OCI-LY7 (cell line): ENCODE results near the gene KCNN1. TPM values are rescaled to one million over a fixed set of nuclear protein-coding genes. Genes with fewer than 3 reads are reported as not detected.

Source experiments
- BruUV-seq: library from RNA; stranded (reverse); fragments of 400-500 nt; replicated peaks from 2 replicates; lab custom pipeline; 2021; lab: Mats Ljungman, UMichigan
- CTCF ChIA-PET: fragments of 300-600 bp; sonication (Branson Sonifier 250); formaldehyde crosslinking; loops from one replicate; lab custom pipeline; 2022; ENCODE audit warnings: antibody characterized with exemption; ENCODE audit not compliant: unreplicated experiment; lab: Charles Lee
- POLR2A ChIA-PET: fragments of 300-600 bp; sonication (Branson Sonifier 250); formaldehyde crosslinking; loops from one replicate; lab custom pipeline; 2022; ENCODE audit warnings: antibody characterized with exemption; lab: Charles Lee
- DNase-seq: peaks from one replicate; pipeline ENCODE4 v3.0.0-alpha.2; 2015; ENCODE audit warnings: low spot score
- H2AFZ ChIP-seq: fragments of 200-600 bp; sonication (generic), shearing (Covaris generic); 2 replicates; pipeline ENCODE4 v1.6.1; 2014; ENCODE audit warnings: mild to moderate bottlenecking, antibody characterized with exemption, low read length, moderate library complexity
- H3K27ac ChIP-seq: fragments of 200-600 bp; sonication (generic); 2 replicates; pipeline ENCODE4 v1.5.1; 2014; ENCODE audit warnings: mixed run types, low read depth, mild to moderate bottlenecking, moderate library complexity, low read length, inconsistent platforms; ENCODE audit not compliant: poor library complexity, severe bottlenecking
- H3K36me3 ChIP-seq: fragments of 200-600 bp; sonication (generic); 2 replicates; pipeline ENCODE4 v1.6.1; 2014; ENCODE audit warnings: mild to moderate bottlenecking, antibody characterized with exemption, low read length, moderate library complexity, mixed read lengths; ENCODE audit not compliant: insufficient read depth
- H3K4me1 ChIP-seq: fragments of 200-600 bp; sonication (generic); 2 replicates; pipeline ENCODE4 v1.5.1; 2014; ENCODE audit warnings: mild to moderate bottlenecking, low read length; ENCODE audit not compliant: insufficient read depth, poor library complexity, severe bottlenecking
- H3K4me2 ChIP-seq: fragments of 200-600 bp; sonication (generic); 2 replicates; pipeline ENCODE4 v1.6.1; 2014; ENCODE audit warnings: mild to moderate bottlenecking, low read length
- H3K4me3 ChIP-seq: fragments of 200-600 bp; sonication (generic); 2 replicates; pipeline ENCODE4 v1.5.1; 2014; ENCODE audit warnings: mild to moderate bottlenecking, low read depth, low read length; ENCODE audit not compliant: poor library complexity, severe bottlenecking
- H3K79me2 ChIP-seq: fragments of 200-600 bp; sonication (generic); 2 replicates; pipeline ENCODE4 v1.6.1; 2016; ENCODE audit warnings: low read depth, mild to moderate bottlenecking, low read length, moderate library complexity, mixed read lengths; ENCODE audit not compliant: insufficient read depth
- H3K9me2 ChIP-seq: fragments of 200-600 bp; sonication (generic); 2 replicates; pipeline ENCODE4 v1.6.1; 2016; ENCODE audit warnings: mild to moderate bottlenecking, low read length, mixed read lengths; ENCODE audit not compliant: insufficient read depth
- H3K9me3 ChIP-seq: fragments of 200-600 bp; sonication (generic); 2 replicates; pipeline ENCODE4 v1.6.1; 2014; ENCODE audit warnings: mild to moderate bottlenecking, mixed run types, low read length, mixed read lengths
- H4K20me1 ChIP-seq: fragments of 200-600 bp; sonication (generic); 2 replicates; pipeline ENCODE4 v1.6.1; 2014; ENCODE audit warnings: mild to moderate bottlenecking, antibody characterized with exemption, low read length, moderate library complexity, mixed read lengths; ENCODE audit not compliant: insufficient read depth
- CTCF ChIP-seq: fragments of 200-600 bp; sonication (generic); conservative IDR thresholded peaks from 2 replicates; pipeline ENCODE4 v1.5.1; 2014; ENCODE audit warnings: mild to moderate bottlenecking, antibody characterized with exemption, low read length, moderate library complexity, mixed read lengths
- EZH2phosphoT487 ChIP-seq: fragments of 200-600 bp; sonication (generic); IDR thresholded peaks from 2 replicates; pipeline ENCODE4 v1.6.1; 2018; ENCODE audit warnings: low read depth, borderline replicate concordance, mild to moderate bottlenecking, mixed run types, antibody characterized with exemption, low read length, moderate library complexity, mixed read lengths
- intact Hi-C: fragments of 100-400 bp; cut with micrococcal nuclease; formaldehyde crosslinking; loops from one replicate; pipeline ENCODE4 v1.10.0; 2022; ENCODE audit not compliant: unreplicated experiment
- total RNA-seq, 2 experiments: library from RNA; depleted of rRNA in 1 of 2; stranded (reverse); fragments of >200 nt in 1 of 2; shearing (Covaris generic) in 1 of 2; gene quantifications; 2 replicates each; pipeline ENCODE4 v1.2.3, GENCODE V29; 2014 to 2022

The KCNN1 gene
- total RNA-seq, 2 experiments from 2014 or later = 0.57 to 1.1 TPM

GRCh38 chr19:17977488-17977887, 10.6 kb downstream of the KCNN1 start:
- CTCF ChIA-PET = no interaction called here

GRCh38 chr19:17981611-17982010, 14.7 kb downstream of the KCNN1 start:
- Histone ChIP-seq H4K20me1 (no peaks in the 10 kb centered on the region), H3K27ac (no peak overlapping the region), H3K79me2 (no peaks in the 10 kb centered on the region), H3K9me3 (no peaks in the 10 kb centered on the region), H3K9me2 (no peaks in the 10 kb centered on the region), H3K4me1 (peaks cover 13% of the 10 kb centered on the region), H3K4me2 (no peak overlapping the region), H3K36me3 (no peaks in the 10 kb centered on the region), H3K4me3 (no peak overlapping the region), H2AFZ (no peak overlapping the region)
- POLR2A ChIA-PET = no interaction called here
- no peak for DNase-seq
- CTCF ChIA-PET = no interaction called here
- TF ChIP-seq EZH2phosphoT487 = no peak
- no peak for TF ChIP-seq CTCF
- BruUV-seq = no TSS peak
- intact Hi-C loops = no loop called here

More at GRCh38 chr19:17977488-17977887, 10.6 kb downstream of the KCNN1 start:
- H3K9me2 ChIP-seq = no peaks in the 10 kb centered on the region
- TF ChIP-seq CTCF (no peak), EZH2phosphoT487 (no peak)
- no peaks in the 10 kb centered on the region for H3K9me3 ChIP-seq
- peaks cover 13% of the 10 kb centered on the region for H3K4me1 ChIP-seq
- H3K79me2 ChIP-seq = no peaks in the 10 kb centered on the region
- POLR2A ChIA-PET = interaction anchor here (0.7 kb wide), 1 partner anchor 11 kb away, joined by 4 read pairs; the partner anchor contains the start of gene KCNN1
- intact Hi-C loops = no loop called here
- H2AFZ ChIP-seq = no peak overlapping the region
- no peaks in the 10 kb centered on the region for H3K36me3 ChIP-seq
- no peak overlapping the region for H3K4me2 ChIP-seq
- H3K27ac ChIP-seq = no peak overlapping the region
- H4K20me1 ChIP-seq = no peaks in the 10 kb centered on the region
- DNase-seq = no peak
- no TSS peak for BruUV-seq
- no peak overlapping the region for H3K4me3 ChIP-seq

- no peaks in the 10 kb centered on the region for H3K9me2 ChIP-seq
- BruUV-seq = no TSS peak
These were observed 15.5 kb downstream of the KCNN1 start for GRCh38 chr19:17982430-17982829.

More at GRCh38 chr19:17982430-17982829, 15.5 kb downstream of the KCNN1 start:
- Histone ChIP-seq H3K4me3 (no peak overlapping the region), H2AFZ (no peak overlapping the region), H3K36me3 (no peaks in the 10 kb centered on the region), H3K4me2 (no peak overlapping the region), H3K27ac (no peak overlapping the region), H3K4me1 (peaks cover 13% of the 10 kb centered on the region), H4K20me1 (no peaks in the 10 kb centered on the region), H3K9me3 (no peaks in the 10 kb centered on the region), H3K79me2 (no peaks in the 10 kb centered on the region)
- DNase-seq = no peak
- no peak for TF ChIP-seq CTCF
- TF ChIP-seq EZH2phosphoT487 = no peak
- intact Hi-C loops = no loop called here
- ChIA-PET CTCF (no interaction called here), POLR2A (interaction anchor here (0.7 kb wide), 1 partner anchor 105 kb away, joined by 3 read pairs; no protein-coding TSS in a partner anchor)
